Thyroid gland (tissue), 4 donors: ENCODE results near the gene PTPMT1.

Experiments
- CTCF ChIP-seq, 6 experiments: fragments of 200-600 bp in 3 of 6; fragments of 450-650 bp in 3 of 6; sonication (generic) in 3 of 6; IDR thresholded peaks; one replicate each; pipeline ENCODE4 v1.5.1; 2016 to 2019; ENCODE audit warnings: antibody characterized with exemption in 6 of 6, mild to moderate bottlenecking in 2 of 6, inconsistent platforms in 1 of 6, moderate library complexity in 1 of 6
- POLR2A ChIP-seq, 2 donors: fragments of 450-650 bp; IDR thresholded peaks; one replicate each; pipeline ENCODE4 v1.6.1; 2017; ENCODE audit warnings: antibody characterized with exemption in 2 of 2, mild to moderate bottlenecking in 2 of 2, moderate library complexity in 1 of 2

GRCh38 chr11:47616726-47617416, 51.5 kb downstream of the PTPMT1 start:
- peak; percentile 51 to 90 (median 84) for TF ChIP-seq CTCF (IDR thresholded peaks at IDR 0.05)
- no peak for TF ChIP-seq POLR2A (IDR thresholded peaks at IDR 0.05)
